HepG2 (cell line): ENCODE results near the gene CKMT2. TPM values are rescaled to one million over a fixed set of nuclear protein-coding genes. Genes with fewer than 3 reads are reported as not detected.
A peak's percentile ranks its signal among the peaks of the same experiment; 100 is the strongest.

ENCODE experiments used
- ATAC-seq: fragments of 200-7000 bp; cut with Tn5 transposase; 3 replicates; pipeline ENCODE4 v1.9.1; 2020; ENCODE audit warnings: mild to moderate bottlenecking, moderate library complexity
- BruUV-seq: library from RNA; stranded (reverse); fragments of 400-500 nt; replicated peaks from 2 replicates; lab custom pipeline; 2021; lab: Mats Ljungman, UMichigan
- CTCF ChIA-PET: fragments of 300-600 bp; formaldehyde crosslinking; extraction: SDS; loops from one replicate; lab custom pipeline; 2021; ENCODE audit warnings: low total read pairs, inconsistent platforms, low intra/inter-chr PET ratio; lab: Yijun Ruan, JAX
- POLR2A ChIA-PET: fragments of 350-600 bp; sonication (Branson Sonifier 250); formaldehyde crosslinking; loops from one replicate; lab custom pipeline; 2020; ENCODE audit warnings: antibody characterized with exemption, inconsistent platforms; lab: Yijun Ruan, JAX
- DNase-seq: peaks from one replicate; pipeline ENCODE4 v3.0.0-alpha.2; 2015; ENCODE audit warnings: low spot score
- FAIRE-seq: peaks from 3 replicates; lab custom pipeline; 2011; peaks lifted over from hg19 to GRCh38; lab: Jason Lieb, UNC
- H2AFZ ChIP-seq: one replicate; pipeline ENCODE4 v1.6.1; 2011; ENCODE audit warnings: low read length, inconsistent platforms
- H3K27ac ChIP-seq: fragments of 300-600 bp; 3 replicates; pipeline ENCODE4 v1.8.0; 2011; ENCODE audit warnings: mixed run types, mild to moderate bottlenecking, mixed read lengths, low read length, inconsistent platforms; ENCODE audit not compliant: insufficient read depth; ENCODE audit errors: extremely low read length
- H3K27me3 ChIP-seq, 2 experiments: fragments of 200-600 bp in 1 of 2; 2 replicates in 1 of 2; 3 replicates in 1 of 2; pipeline versions ENCODE4 v1.6.0 to v1.8.0; 2011; ENCODE audit warnings: low read length in 2 of 2, mild to moderate bottlenecking in 2 of 2, moderate library complexity in 2 of 2, inconsistent platforms in 1 of 2; ENCODE audit not compliant: insufficient read depth in 2 of 2, control insufficient read depth in 1 of 2
- H3K36me3 ChIP-seq, 2 experiments: fragments of 200-600 bp in 1 of 2; replicated peaks in 1 of 2; 2 replicates in 1 of 2; 3 replicates in 1 of 2; pipeline versions ENCODE4 v1.5.1 to v1.8.0; 2011; ENCODE audit warnings: low read length in 2 of 2, inconsistent platforms in 1 of 2; ENCODE audit not compliant: insufficient read depth in 2 of 2, control insufficient read depth in 1 of 2
- H3K4me1 ChIP-seq: 2 replicates; pipeline ENCODE4 v1.5.1; 2012; ENCODE audit warnings: low read length, inconsistent platforms; ENCODE audit not compliant: insufficient read depth
- H3K4me2 ChIP-seq: 2 replicates; pipeline ENCODE4 v1.6.0; 2011; ENCODE audit warnings: low read depth, low read length, inconsistent platforms
- H3K4me3 ChIP-seq, 3 experiments: fragments of 200-600 bp in 1 of 3; sonication (generic), shearing (Covaris generic) in 1 of 3; replicated peaks in 1 of 3; 2 replicates each; pipeline ENCODE4 v1.5.1; 2011 to 2016; ENCODE audit warnings: low read length in 3 of 3, inconsistent platforms in 2 of 3, low read depth in 2 of 3, mild to moderate bottlenecking in 2 of 3, control low read depth in 1 of 3, mixed read lengths in 1 of 3; ENCODE audit not compliant: insufficient read depth in 1 of 3
- H3K79me2 ChIP-seq: one replicate; pipeline ENCODE4 v1.6.1; 2011; ENCODE audit warnings: low read length, inconsistent platforms; ENCODE audit not compliant: insufficient read depth
- H3K9ac ChIP-seq: 2 replicates; pipeline ENCODE4 v1.6.0; 2011; ENCODE audit warnings: mild to moderate bottlenecking, low read depth, low read length, inconsistent platforms; ENCODE audit not compliant: insufficient read depth
- H3K9me3 ChIP-seq: 2 replicates; pipeline ENCODE4 v1.5.1; 2012; ENCODE audit warnings: mild to moderate bottlenecking, low read length
- H4K20me1 ChIP-seq: 2 replicates; pipeline ENCODE4 v1.6.0; 2011; ENCODE audit warnings: inconsistent platforms, mild to moderate bottlenecking, low read length, moderate library complexity; ENCODE audit not compliant: insufficient read depth
- DMAP1 ChIP-seq: IDR thresholded peaks from 2 replicates; pipeline ENCODE4 v1.6.1; 2016
- KAT2B ChIP-seq: fragments of 150-350 bp; IDR thresholded peaks from 2 replicates; pipeline ENCODE4 v1.6.1; 2014; ENCODE audit warnings: low read depth, low read length, borderline replicate concordance
- NFE2L1 ChIP-seq: sonication (generic); formaldehyde crosslinking; IDR thresholded peaks from 2 replicates; pipeline ENCODE4 v1.4.0; 2020; ENCODE audit warnings: missing genetic modification reagents, mild to moderate bottlenecking, borderline replicate concordance
- RAD21 ChIP-seq: fragments of 450-650 bp; formaldehyde crosslinking; IDR thresholded peaks from 2 replicates; pipeline ENCODE4 v1.5.0; 2020; ENCODE audit warnings: mild to moderate bottlenecking
- SALL1 ChIP-seq: sonication (generic); formaldehyde crosslinking; IDR thresholded peaks from 2 replicates; pipeline ENCODE4 v1.8.0; 2022; ENCODE audit warnings: mild to moderate bottlenecking, missing genetic modification reagents
- SIN3B ChIP-seq: fragments of 150-350 bp; IDR thresholded peaks from 2 replicates; pipeline ENCODE4 v1.6.1; 2014; ENCODE audit warnings: low read length
- SNAPC5 ChIP-seq: sonication (generic); formaldehyde crosslinking; IDR thresholded peaks from 2 replicates; pipeline ENCODE4 v1.8.1; 2023; ENCODE audit warnings: mild to moderate bottlenecking, missing genetic modification reagents, borderline replicate concordance
- STAG1 ChIP-seq: sonication (generic); formaldehyde crosslinking; IDR thresholded peaks from 2 replicates; pipeline ENCODE4 v1.4.0; 2020; ENCODE audit warnings: missing genetic modification reagents
- ZBTB38 ChIP-seq: sonication (generic); formaldehyde crosslinking; IDR thresholded peaks from 2 replicates; pipeline ENCODE4 v1.5.1; 2020; ENCODE audit warnings: mild to moderate bottlenecking, missing genetic modification reagents
- ZNF709 ChIP-seq: sonication (generic); formaldehyde crosslinking; IDR thresholded peaks from 2 replicates; pipeline ENCODE4 v1.5.0; 2020; ENCODE audit warnings: mild to moderate bottlenecking, missing genetic modification reagents
- ZNF841 ChIP-seq: sonication (generic); formaldehyde crosslinking; IDR thresholded peaks from 2 replicates; pipeline ENCODE4 v1.8.1; 2023; ENCODE audit warnings: missing genetic modification reagents, borderline replicate concordance
- WGBS: methylation state at CpG from one replicate; pipeline ENCODE4 v1.1.6; 2017; ENCODE audit warnings: low lambda C conversion rate; 5-methylcytosine and 5-hydroxymethylcytosine counted together
- in situ Hi-C: cut with HindIII; loops from 2 replicates; pipeline ENCODE4 v1.10.0; 2017; ENCODE audit warnings: low pct_unique_long_range_greater_than_20kb; ENCODE audit not compliant: extremely low pct_ligation_motif_present
- intact Hi-C: fragments of 100-400 bp; cut with micrococcal nuclease; formaldehyde crosslinking; loops from one replicate; pipeline ENCODE4 v1.10.0; 2022; ENCODE audit not compliant: unreplicated experiment
- polyA plus RNA-seq, 8 experiments: library from polyadenylated mRNA; depleted of rRNA in 3 of 8; stranded (reverse) in 7 of 8; unstranded in 1 of 8; fragments of >200 nt; fragmentation: Illumina TruSeq in 4 of 8; extraction: Trizol in 4 of 8; gene quantifications; 2 replicates each; pipeline versions ENCODE4 v1.2.1 to v1.2.3, GENCODE V29; 2011 to 2016; ENCODE audit warnings: low read depth in 4 of 8, missing spikeins in 1 of 8, mixed read lengths in 1 of 8; ENCODE audit not compliant: insufficient read depth in 1 of 8
- total RNA-seq, 5 experiments: library from RNA; depleted of rRNA; stranded (reverse); fragments of >200 nt; fragmentation: Illumina TruSeq; extraction: Trizol; gene quantifications; 2 replicates each; pipeline ENCODE4 v1.2.3, GENCODE V29; 2016; ENCODE audit warnings: low read depth in 1 of 5
- TF ChIP-seq, protein P1 (sequence below): sonication (generic); formaldehyde crosslinking; IDR thresholded peaks from 2 replicates; pipeline ENCODE4 v1.4.0; 2020; ENCODE audit warnings: missing genetic modification reagents
- TF ChIP-seq, protein P2 (sequence below): sonication (generic); formaldehyde crosslinking; IDR thresholded peaks from 2 replicates; pipeline ENCODE4 v1.5.0; 2020; ENCODE audit warnings: mild to moderate bottlenecking, missing genetic modification reagents, moderate library complexity

The CKMT2 gene
- total and polyA plus RNA-seq, 2 of the 13 experiments (the other 11 are each of a cell fraction or from before 2014, with no cell fraction given), result 1.2 to 8.8 TPM

DNA sequence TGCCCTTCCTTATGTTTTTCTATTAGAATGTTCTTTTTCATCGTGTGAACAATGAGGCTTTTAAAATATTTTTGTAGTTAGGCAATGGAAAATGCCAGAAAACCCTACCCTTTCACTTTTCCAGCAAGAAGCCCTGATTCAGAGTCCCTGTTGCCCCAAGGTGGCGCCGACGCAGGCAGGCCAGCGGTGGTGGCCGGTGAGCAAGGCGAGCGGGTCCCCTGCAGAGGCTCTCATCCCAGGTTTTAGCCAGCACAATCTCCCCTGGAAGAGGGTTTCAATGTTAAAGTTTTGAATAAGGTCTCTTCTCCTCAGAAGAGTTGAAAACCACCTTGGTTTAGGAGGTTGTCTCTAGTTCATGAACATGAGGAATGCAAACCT is 40.8 kb upstream of the CKMT2 start:
- in situ Hi-C loops, result loop anchor here (25.0 kb wide), 1 partner anchor 480 kb away; no protein-coding TSS in a partner anchor
- Histone ChIP-seq H3K4me1 (no peaks in the 10 kb centered on the region), H2AFZ (no peak overlapping the region), H3K27me3 (no peaks in the 10 kb centered on the region), H3K4me2 (no peak overlapping the region), H3K9ac (no peak overlapping the region), H3K4me3 (no peak overlapping the region), H4K20me1 (no peaks in the 10 kb centered on the region), H3K27ac (no peak overlapping the region)
- CTCF ChIA-PET, result no interaction called here
- intact Hi-C loops, result loop anchor here (10.0 kb wide), 1 partner anchor 478 kb away; no protein-coding TSS in a partner anchor
- POLR2A ChIA-PET, result no interaction called here
- FAIRE-seq, result no peak
- WGBS, result 92% methylated on average over 8 of the region's 8 CpGs
- DNase-seq, result no peak
- ATAC-seq, result peak; percentile 31; the same call in 1 of the 3 replicates
- BruUV-seq, result no TSS peak
- TF ChIP-seq KAT2B (no peak), DMAP1 (CRISPR knock-in tag) (no peak)
- TF ChIP-seq, all 625 proteins: peak for 0
- H3K79me2 ChIP-seq, result no peaks in the 10 kb centered on the region
- H3K36me3 ChIP-seq, result peaks cover 10 to 13% of the 10 kb centered on the region in 2 experiments; a peak in 4 of 5 replicates
- no peaks in the 10 kb centered on the region for H3K9me3 ChIP-seq

- no peak overlapping the region for H3K27ac ChIP-seq
- ChIA-PET CTCF (no interaction called here), POLR2A (no interaction called here)
- no peak overlapping the region for H3K4me3 ChIP-seq
- DNase-seq (peak; percentile 5), FAIRE-seq (no peak), ATAC-seq (peak; percentile 90)
- H4K20me1 ChIP-seq, result no peaks in the 10 kb centered on the region
- H3K4me1 ChIP-seq, result no peaks in the 10 kb centered on the region
- TF ChIP-seq SIN3B (no peak), STAG1 (CRISPR knock-in tag) (peak; percentile 82), RAD21 (CRISPR knock-in tag) (peak; percentile 56), ZNF709 (CRISPR knock-in tag) (no peak), NFE2L1 (CRISPR knock-in tag) (no peak), ZBTB38 (CRISPR knock-in tag) (peak; percentile 68; the same call in 1 of the 2 replicates), SNAPC5 (CRISPR knock-in tag) (no peak), SALL1 (0 out of 2 replicates have a peak, but pooled peaks have one; percentile 17), ZNF841 (no peak)
- TF ChIP-seq, protein P1, sequence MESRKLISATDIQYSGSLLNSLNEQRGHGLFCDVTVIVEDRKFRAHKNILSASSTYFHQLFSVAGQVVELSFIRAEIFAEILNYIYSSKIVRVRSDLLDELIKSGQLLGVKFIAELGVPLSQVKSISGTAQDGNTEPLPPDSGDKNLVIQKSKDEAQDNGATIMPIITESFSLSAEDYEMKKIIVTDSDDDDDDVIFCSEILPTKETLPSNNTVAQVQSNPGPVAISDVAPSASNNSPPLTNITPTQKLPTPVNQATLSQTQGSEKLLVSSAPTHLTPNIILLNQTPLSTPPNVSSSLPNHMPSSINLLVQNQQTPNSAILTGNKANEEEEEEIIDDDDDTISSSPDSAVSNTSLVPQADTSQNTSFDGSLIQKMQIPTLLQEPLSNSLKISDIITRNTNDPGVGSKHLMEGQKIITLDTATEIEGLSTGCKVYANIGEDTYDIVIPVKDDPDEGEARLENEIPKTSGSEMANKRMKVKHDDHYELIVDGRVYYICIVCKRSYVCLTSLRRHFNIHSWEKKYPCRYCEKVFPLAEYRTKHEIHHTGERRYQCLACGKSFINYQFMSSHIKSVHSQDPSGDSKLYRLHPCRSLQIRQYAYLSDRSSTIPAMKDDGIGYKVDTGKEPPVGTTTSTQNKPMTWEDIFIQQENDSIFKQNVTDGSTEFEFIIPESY (CRISPR knock-in tag), result peak; percentile 88; the same call in 1 of the 2 replicates
- TF ChIP-seq, protein P2, sequence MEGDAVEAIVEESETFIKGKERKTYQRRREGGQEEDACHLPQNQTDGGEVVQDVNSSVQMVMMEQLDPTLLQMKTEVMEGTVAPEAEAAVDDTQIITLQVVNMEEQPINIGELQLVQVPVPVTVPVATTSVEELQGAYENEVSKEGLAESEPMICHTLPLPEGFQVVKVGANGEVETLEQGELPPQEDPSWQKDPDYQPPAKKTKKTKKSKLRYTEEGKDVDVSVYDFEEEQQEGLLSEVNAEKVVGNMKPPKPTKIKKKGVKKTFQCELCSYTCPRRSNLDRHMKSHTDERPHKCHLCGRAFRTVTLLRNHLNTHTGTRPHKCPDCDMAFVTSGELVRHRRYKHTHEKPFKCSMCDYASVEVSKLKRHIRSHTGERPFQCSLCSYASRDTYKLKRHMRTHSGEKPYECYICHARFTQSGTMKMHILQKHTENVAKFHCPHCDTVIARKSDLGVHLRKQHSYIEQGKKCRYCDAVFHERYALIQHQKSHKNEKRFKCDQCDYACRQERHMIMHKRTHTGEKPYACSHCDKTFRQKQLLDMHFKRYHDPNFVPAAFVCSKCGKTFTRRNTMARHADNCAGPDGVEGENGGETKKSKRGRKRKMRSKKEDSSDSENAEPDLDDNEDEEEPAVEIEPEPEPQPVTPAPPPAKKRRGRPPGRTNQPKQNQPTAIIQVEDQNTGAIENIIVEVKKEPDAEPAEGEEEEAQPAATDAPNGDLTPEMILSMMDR, result peak; percentile 79
- no peaks in the 10 kb centered on the region for H3K27me3 ChIP-seq
- no peak overlapping the region for H3K9ac ChIP-seq
- BruUV-seq, result no TSS peak
- H3K9me3 ChIP-seq, result no peaks in the 10 kb centered on the region
- intact Hi-C loops, result loop anchor here (1.0 to 10.0 kb wide), 2 partner anchors 41 to 480 kb away; no protein-coding TSS in a partner anchor
- H3K36me3 ChIP-seq, result peaks cover 5 to 7% of the 10 kb centered on the region in 2 experiments; a peak in 4 of 5 replicates
- H2AFZ ChIP-seq, result no peak overlapping the region
- no peaks in the 10 kb centered on the region for H3K79me2 ChIP-seq
- in situ Hi-C loops, result loop anchor here (25.0 kb wide), 1 partner anchor 482 kb away; no protein-coding TSS in a partner anchor
- 85% methylated on average over 31 of the region's 31 CpGs for WGBS
- no peak overlapping the region for H3K4me2 ChIP-seq
These were observed 38.3 kb upstream of the CKMT2 start for GRCh38 chr5:81194633-81195334.
